K562 (cell line): ENCODE measurements around the gene LAMB3. TPM values are rescaled to one million over a fixed set of nuclear protein-coding genes. Genes with fewer than 3 reads are reported as not detected.

Experiments used
- ARID4B ChIP-seq: sonication (generic); formaldehyde crosslinking; IDR thresholded peaks from 2 replicates; pipeline ENCODE4 v1.8.0; 2022; ENCODE audit warnings: mild to moderate bottlenecking, missing genetic modification reagents
- CAMTA2 ChIP-seq: fragments of 250-450 bp; sonication (Bioruptor Pico); conservative IDR thresholded peaks from 2 replicates; pipeline ENCODE4 v1.5.1; 2022
- CBX1 ChIP-seq: sonication (generic); IDR thresholded peaks from 2 replicates; pipeline ENCODE4 v1.6.1; 2016; ENCODE audit warnings: antibody characterized with exemption, low read depth, mild to moderate bottlenecking
- GABPB1 ChIP-seq: sonication (generic); formaldehyde crosslinking; IDR thresholded peaks from 2 replicates; pipeline ENCODE4 v1.8.0; 2022; ENCODE audit warnings: mild to moderate bottlenecking, missing genetic modification reagents
- HNRNPK ChIP-seq: fragments of 200-400 bp; formaldehyde crosslinking; IDR thresholded peaks from one replicate; pipeline ENCODE4 v1.6.1; 2018; ENCODE audit warnings: mild to moderate bottlenecking, low read depth, low read length; ENCODE audit not compliant: poor library complexity, severe bottlenecking
- JUN ChIP-seq, 2 experiments: sonication (generic) in 1 of 2; formaldehyde crosslinking in 1 of 2; IDR thresholded peaks; 2 replicates each; pipeline versions ENCODE4 v1.6.1 to v1.8.0; 2012 to 2022; ENCODE audit warnings: borderline replicate concordance in 2 of 2, mild to moderate bottlenecking in 2 of 2, improper control_type of control experiment in 1 of 2, low read depth in 1 of 2, low read length in 1 of 2, missing genetic modification reagents in 1 of 2
- KDM1A ChIP-seq, 2 experiments: fragments of 450-650 bp; IDR thresholded peaks; 2 replicates each; pipeline ENCODE4 v1.6.1; 2016; ENCODE audit warnings: mild to moderate bottlenecking in 2 of 2
- NR2C2 ChIP-seq, 2 experiments: fragments of 200-800 bp in 1 of 2; sonication (Bioruptor generic) in 1 of 2; sonication (generic) in 1 of 2; formaldehyde crosslinking in 1 of 2; IDR thresholded peaks; 2 replicates each; pipeline versions ENCODE4 v1.6.1 to v1.8.0; 2016 to 2022; ENCODE audit warnings: mild to moderate bottlenecking in 1 of 2, missing compliant biosample characterization in 1 of 2, missing genetic modification characterization in 1 of 2, missing genetic modification reagents in 1 of 2
- NRF1 ChIP-seq, 2 experiments: fragments of 450-650 bp; IDR thresholded peaks in 1 of 2; conservative IDR thresholded peaks in 1 of 2; 2 replicates each; pipeline ENCODE4 v1.6.1; 2014; ENCODE audit warnings: mild to moderate bottlenecking in 2 of 2
- PRMT5 ChIP-seq: sonication (generic); formaldehyde crosslinking; IDR thresholded peaks from 2 replicates; pipeline ENCODE4 v1.5.0; 2020; ENCODE audit warnings: missing genetic modification reagents
- ZBTB12 ChIP-seq: fragments of 250-450 bp; sonication (Bioruptor Pico); IDR thresholded peaks from 2 replicates; pipeline ENCODE4 v1.4.0; 2020
- ZFP1 ChIP-seq: fragments of 450-650 bp; formaldehyde crosslinking; IDR thresholded peaks from 2 replicates; pipeline ENCODE4 v1.4.0; 2020; ENCODE audit warnings: mild to moderate bottlenecking, mixed read lengths
- ZNF561 ChIP-seq: fragments of 450-650 bp; formaldehyde crosslinking; conservative IDR thresholded peaks from 2 replicates; pipeline ENCODE4 v1.4.0; 2020; ENCODE audit warnings: mild to moderate bottlenecking, moderate library complexity
- ZNF75A ChIP-seq: fragments of 450-650 bp; formaldehyde crosslinking; IDR thresholded peaks from 2 replicates; pipeline ENCODE4 v1.4.0; 2020; ENCODE audit warnings: mild to moderate bottlenecking
- polyA plus RNA-seq, 8 experiments: library from polyadenylated mRNA; depleted of rRNA in 4 of 8; stranded (reverse) in 5 of 8; unstranded in 3 of 8; fragments of >200 nt; fragmentation: Nextera tagmentation in 2 of 8; fragmentation: Illumina TruSeq in 1 of 8; extraction: Ambion mirVana in 2 of 8; extraction: Trizol in 1 of 8; gene quantifications; 2 replicates each; pipeline versions ENCODE4 v1.2.1 to v1.2.3, GENCODE V29; 2011 to 2014; ENCODE audit warnings: inconsistent platforms in 1 of 8, missing spikeins in 1 of 8
- total RNA-seq, 7 experiments: library from RNA; depleted of rRNA in 6 of 7; stranded (reverse); fragments of >200 nt in 6 of 7; fragmentation: Illumina TruSeq in 2 of 7; extraction: Trizol in 2 of 7; gene quantifications; 2 replicates each; pipeline versions ENCODE4 v1.2.1 to v1.2.3, GENCODE V29; 2011 to 2021; ENCODE audit warnings: low replicate concordance in 1 of 7
- TF ChIP-seq, protein P1 (sequence below): sonication (generic); formaldehyde crosslinking; IDR thresholded peaks from 2 replicates; pipeline ENCODE4 v1.8.1; 2023; ENCODE audit warnings: mild to moderate bottlenecking, missing genetic modification reagents, moderate library complexity
- TF ChIP-seq, protein P2 (sequence below): fragments of 200-800 bp; sonication (Bioruptor generic); IDR thresholded peaks from 2 replicates; pipeline ENCODE4 v1.6.1; 2016; ENCODE audit warnings: missing genetic modification characterization, missing compliant biosample characterization

LAMB3 gene
- total and polyA plus RNA-seq, 9 of the 15 experiments (the other 6 are each of a cell fraction or from before 2014, with no cell fraction given): 0.08 to 1.3 (median 0.91) TPM

GRCh38 chr1:209646558-209646957 lies 5.7 kb downstream of the LAMB3 start (continued):
- TF ChIP-seq, protein P1, sequence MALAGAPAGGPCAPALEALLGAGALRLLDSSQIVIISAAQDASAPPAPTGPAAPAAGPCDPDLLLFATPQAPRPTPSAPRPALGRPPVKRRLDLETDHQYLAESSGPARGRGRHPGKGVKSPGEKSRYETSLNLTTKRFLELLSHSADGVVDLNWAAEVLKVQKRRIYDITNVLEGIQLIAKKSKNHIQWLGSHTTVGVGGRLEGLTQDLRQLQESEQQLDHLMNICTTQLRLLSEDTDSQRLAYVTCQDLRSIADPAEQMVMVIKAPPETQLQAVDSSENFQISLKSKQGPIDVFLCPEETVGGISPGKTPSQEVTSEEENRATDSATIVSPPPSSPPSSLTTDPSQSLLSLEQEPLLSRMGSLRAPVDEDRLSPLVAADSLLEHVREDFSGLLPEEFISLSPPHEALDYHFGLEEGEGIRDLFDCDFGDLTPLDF (CRISPR knock-in tag): no peak
- TF ChIP-seq NRF1 (conservative IDR thresholded peaks at IDR 0.05 in 1 of 2, IDR thresholded peaks at IDR 0.05 in 1 of 2) (no peak), ZNF561 (CRISPR knock-in tag) (no peak), NR2C2 (CRISPR knock-in tag; IDR thresholded peaks at IDR 0.05) (no peak), NR2C2 (tag; IDR thresholded peaks at IDR 0.05) (no peak), CAMTA2 (CRISPR knock-in tag) (no peak), ARID4B (CRISPR knock-in tag) (peak; percentile 19; the same call in 1 of the 2 replicates), PRMT5 (CRISPR knock-in tag) (no peak), KDM1A (IDR thresholded peaks at IDR 0.05) (no peak), HNRNPK (no peak), JUN (IDR thresholded peaks at IDR 0.05; ENCODE audit: borderline replicate concordance, low read depth, low read length) (no peak), JUN (CRISPR knock-in tag; IDR thresholded peaks at IDR 0.05; ENCODE audit: borderline replicate concordance) (no peak), ZBTB12 (CRISPR knock-in tag) (no peak), ZNF75A (CRISPR knock-in tag) (no peak), CBX1 (no peak), ZFP1 (CRISPR knock-in tag) (no peak), GABPB1 (CRISPR knock-in tag) (no peak)
- TF ChIP-seq, protein P2, sequence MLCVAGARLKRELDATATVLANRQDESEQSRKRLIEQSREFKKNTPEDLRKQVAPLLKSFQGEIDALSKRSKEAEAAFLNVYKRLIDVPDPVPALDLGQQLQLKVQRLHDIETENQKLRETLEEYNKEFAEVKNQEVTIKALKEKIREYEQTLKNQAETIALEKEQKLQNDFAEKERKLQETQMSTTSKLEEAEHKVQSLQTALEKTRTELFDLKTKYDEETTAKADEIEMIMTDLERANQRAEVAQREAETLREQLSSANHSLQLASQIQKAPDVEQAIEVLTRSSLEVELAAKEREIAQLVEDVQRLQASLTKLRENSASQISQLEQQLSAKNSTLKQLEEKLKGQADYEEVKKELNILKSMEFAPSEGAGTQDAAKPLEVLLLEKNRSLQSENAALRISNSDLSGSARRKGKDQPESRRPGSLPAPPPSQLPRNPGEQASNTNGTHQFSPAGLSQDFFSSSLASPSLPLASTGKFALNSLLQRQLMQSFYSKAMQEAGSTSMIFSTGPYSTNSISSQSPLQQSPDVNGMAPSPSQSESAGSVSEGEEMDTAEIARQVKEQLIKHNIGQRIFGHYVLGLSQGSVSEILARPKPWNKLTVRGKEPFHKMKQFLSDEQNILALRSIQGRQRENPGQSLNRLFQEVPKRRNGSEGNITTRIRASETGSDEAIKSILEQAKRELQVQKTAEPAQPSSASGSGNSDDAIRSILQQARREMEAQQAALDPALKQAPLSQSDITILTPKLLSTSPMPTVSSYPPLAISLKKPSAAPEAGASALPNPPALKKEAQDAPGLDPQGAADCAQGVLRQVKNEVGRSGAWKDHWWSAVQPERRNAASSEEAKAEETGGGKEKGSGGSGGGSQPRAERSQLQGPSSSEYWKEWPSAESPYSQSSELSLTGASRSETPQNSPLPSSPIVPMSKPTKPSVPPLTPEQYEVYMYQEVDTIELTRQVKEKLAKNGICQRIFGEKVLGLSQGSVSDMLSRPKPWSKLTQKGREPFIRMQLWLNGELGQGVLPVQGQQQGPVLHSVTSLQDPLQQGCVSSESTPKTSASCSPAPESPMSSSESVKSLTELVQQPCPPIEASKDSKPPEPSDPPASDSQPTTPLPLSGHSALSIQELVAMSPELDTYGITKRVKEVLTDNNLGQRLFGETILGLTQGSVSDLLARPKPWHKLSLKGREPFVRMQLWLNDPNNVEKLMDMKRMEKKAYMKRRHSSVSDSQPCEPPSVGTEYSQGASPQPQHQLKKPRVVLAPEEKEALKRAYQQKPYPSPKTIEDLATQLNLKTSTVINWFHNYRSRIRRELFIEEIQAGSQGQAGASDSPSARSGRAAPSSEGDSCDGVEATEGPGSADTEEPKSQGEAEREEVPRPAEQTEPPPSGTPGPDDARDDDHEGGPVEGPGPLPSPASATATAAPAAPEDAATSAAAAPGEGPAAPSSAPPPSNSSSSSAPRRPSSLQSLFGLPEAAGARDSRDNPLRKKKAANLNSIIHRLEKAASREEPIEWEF (CRISPR knock-in tag): 0 out of 2 replicates have a peak, but pooled peaks have one; percentile 19
